ENCODE measurements around the gene PDE8B. TPM values are rescaled to one million over a fixed set of nuclear protein-coding genes. Genes with fewer than 3 reads are reported as not detected.

The PDE8B gene
- polyA plus RNA-seq, 5 donors = 4.6 to 8.5 (median 6.8) TPM

DNA sequence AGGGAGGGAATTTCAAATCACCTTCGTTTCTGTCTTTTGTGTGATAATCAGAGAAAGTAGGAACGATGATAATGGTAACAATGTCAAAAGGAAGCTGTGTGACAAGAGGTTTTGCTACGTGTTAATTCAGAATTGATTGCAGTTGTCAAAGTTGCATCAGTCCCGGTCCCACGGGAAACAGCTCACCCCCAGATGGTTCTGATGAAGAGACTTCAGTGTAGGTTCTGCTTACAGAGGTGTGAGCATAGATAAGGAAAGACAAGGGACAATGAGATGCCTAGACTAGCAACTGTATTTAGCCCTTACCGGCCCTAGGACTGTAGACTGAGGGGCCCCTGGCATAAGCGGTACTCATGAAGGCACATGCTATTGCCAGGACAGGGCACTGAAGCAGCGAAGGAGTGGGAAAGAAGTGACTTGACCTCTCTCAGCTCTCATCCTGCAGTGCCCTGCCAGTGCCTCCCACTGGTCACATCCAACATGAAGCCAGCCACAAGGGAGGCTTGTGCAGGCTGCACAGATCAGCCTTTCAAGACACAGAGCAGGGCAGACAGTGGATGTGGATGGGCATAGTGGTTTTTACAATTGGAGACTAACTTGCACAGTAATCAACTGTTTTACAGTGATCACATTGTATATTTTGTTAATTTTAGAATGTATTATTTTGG, 21.1 kb downstream of the PDE8B start:
- no peak for DNase-seq

DNA sequence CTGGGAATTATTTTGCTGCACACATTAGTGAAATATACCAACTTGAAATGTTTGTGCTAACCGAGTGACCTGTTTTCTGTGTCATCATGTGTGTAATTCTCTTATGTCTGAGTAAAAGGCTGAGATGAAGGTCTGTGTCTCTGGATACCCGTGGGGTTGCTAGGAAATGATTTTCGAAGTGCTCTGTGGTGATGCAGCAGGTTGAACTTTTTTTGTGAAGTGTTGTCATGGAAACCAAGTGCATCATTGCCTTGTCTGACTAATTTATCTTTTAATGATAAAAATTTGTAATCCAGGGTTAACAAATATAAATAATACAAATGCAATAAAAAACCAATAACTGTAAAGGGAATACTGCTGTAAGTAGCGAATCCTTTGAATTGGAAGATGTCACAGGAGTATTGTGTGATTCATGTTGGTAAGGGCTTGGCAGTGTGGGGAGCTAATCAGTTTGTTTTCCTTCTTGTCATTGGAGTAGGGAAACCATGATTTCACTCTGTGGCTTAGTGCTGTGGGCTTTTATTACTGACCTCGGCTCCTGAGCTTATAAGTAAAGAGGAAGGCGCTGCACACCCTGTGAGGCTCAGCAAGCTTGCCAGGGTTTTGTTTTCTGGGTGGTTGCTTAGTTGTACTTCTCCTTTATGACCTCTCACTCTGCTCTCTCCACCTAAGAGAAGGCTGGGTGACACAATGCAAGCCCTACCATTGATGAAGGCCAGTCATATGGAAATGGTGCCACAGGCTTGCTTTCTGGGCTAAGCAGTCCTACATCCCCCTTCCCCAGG, 22.3 kb downstream of the PDE8B start:
- DNase-seq = no peak

DNA sequence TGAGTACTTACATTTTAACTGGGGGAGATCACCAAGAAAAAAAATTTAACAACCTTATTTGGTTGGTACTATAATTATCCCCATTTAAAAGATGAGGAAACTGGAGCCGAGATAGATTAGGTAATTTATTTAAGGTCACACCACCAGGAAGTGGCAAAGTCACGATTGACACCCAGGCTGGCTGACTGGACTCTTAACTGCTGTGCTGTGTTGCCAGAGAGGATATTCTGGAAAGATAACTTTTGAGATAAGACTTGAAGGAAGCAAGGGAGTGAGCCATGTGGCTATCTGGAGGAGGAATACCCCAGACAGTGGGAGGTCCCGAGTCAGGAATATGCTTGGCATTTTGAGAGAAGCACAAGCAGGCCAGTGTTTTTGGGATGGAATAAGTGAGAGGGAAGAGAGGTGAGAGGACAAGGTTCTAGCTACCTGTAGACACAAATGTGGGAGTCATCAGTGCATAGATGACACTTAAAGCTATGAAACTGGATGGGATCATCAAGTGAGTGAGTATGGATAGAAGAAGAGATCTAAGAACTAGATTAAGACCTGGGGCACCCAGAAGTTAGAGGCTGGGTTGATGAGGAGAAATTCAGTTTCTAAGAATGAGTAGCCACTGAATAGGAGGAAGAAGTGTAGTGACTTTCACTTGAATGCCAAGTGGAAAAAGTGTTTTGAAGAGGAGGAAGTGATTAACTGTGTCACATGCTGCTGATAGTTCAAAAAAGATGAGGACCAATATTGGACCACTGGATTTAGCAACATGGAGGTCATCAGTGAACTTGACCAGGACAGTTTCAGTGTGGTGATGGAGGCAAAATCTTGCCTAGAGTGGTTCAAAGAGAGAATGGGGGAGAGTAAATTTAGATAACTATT, 25.6 kb downstream of the PDE8B start:
- no peak for DNase-seq

DNA sequence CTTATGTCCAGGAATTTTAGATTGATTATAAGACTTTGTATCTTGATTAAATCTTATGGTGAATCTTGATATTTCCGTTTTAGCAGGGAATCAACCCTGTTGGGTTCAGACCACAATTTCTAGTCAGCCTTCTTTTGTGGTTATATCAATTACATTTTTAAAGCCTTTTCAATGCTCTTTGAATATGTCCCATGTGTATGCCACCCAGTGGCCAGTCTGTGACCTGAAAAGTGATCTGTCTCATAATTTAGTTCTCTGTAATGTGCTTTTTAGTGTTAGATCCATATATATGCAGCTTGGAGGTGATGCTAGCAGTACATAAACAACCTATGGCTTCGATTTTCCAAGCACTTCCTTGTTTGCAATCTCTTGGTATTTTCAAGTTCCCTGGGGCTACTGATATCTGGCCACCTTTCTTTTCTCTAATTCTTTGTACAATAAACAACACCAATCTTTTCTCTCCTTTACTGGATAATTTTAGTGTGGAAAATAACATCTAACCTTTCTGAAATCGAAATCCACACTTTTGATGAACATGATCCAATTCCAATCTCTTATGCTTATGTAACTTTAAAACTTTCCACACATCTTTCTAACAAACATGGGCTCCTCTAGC, 28.8 kb downstream of the PDE8B start:
- no peak for DNase-seq

DNA sequence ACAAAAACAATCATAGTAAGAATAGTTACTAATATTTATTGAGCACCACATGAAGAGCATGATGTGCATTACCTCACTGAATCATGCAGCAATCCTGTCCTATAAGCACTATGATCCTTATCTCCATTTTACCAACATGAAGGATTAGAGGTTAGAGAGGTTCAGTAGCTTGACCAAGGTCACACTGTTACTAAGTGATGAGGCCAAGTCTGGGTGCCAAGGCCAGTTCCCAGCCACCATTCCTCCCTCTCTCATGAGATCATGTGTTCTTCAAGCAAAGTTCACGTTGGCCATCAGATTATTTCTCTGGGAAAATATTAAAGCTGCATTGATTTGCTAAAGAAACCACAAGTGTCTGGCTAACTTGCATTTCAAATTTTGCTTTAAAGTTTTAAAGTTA, 31.0 kb downstream of the PDE8B start:
- no peak for DNase-seq

DNA sequence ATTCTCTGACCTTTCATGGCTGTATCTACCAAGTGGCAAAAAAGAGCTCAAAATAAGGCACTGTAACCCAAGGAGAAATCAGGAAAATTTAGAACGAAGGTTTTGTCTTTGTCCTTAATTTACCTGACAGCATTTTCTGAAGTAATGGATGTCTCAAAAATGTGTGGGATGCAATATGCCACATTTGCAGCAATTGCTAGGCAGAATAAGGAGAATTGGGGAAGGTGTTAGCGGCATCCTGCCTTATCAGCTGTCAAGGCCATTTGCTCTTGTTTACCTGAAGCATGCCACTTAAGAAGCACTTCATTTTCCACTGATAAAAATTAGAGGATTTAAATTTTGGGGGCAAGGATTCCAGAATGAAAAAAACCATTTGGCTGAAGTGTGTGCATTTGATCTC, 39.0 kb downstream of the PDE8B start:
- DNase-seq = no peak

DNA sequence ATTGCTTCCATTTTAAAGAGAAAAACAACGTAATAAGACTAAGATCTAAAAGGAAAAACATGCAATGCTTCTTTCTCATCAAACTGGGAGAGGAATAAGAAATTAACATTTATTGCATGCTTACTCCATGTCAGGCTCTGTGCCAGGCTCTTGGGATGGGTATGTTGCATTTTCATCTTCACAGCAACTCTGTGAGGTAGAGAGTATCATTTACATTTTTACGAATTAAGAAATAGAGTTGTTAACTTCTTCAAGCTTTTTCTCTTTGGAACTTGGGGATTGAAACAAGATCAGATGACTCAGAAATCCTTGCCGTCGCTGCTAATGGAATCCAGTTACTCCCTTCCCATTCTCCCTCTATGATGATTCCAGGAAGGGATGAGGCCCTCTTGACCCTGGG, 39.5 kb downstream of the PDE8B start:
- no peak for DNase-seq

DNA sequence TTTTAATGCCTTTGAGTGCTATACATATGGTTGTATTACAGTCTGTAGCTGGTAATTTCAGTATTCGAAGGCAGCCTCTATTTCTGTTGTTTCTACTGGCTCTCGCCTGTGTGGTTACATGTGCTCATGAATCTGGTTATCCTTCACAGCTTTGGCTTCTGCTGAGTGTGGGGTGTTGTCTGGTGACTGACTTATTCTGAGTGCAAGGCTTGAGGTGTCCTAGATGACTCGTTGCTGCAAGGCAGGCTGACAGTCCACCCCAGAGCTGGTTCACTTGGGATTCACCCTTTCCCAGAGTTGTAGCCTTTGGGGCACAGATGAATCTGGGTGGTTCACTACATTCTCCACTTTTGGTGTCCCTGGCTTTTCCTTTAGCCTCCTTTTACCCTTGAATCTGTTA, 41.4 kb downstream of the PDE8B start:
- no peak for DNase-seq

DNA sequence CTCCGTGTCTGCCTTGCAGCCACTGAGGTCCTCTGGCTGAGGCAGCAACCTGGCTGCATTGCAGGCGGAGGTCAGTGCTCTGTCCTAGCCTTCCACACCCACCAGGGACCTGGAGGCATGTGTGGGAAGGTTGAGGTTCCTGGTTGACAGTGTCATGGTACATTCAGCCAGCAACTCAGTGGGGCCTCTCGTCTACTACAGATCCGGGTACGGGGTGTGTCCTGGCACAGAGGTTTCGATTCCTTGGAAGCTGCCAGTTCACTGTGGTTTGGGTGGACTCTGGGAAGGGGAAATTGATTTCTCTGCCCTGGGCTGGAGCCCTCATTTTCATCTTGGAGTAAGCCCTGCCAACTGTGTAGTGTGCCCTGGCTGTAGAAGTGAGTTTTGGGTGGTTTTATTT, 45.1 kb downstream of the PDE8B start:
- DNase-seq = no peak

DNA sequence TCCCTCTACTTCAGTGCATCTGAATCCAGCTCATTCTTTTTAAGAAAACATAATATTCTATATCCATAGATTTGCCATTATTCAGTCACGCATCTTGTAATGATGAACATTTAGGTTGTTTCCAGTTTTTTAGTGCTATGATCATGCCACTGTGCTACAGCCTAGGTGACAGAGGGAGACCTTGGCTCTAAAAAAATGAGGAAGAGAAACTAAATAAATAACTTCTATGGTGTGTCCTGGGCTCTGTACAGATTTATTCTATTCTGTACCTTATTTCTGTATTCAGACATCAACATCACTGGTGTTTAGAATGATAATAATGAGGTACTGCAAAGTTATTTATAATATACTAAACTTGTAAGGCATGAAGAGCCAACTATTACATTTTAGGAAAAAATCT, 45.9 kb downstream of the PDE8B start:
- DNase-seq = no peak

DNA sequence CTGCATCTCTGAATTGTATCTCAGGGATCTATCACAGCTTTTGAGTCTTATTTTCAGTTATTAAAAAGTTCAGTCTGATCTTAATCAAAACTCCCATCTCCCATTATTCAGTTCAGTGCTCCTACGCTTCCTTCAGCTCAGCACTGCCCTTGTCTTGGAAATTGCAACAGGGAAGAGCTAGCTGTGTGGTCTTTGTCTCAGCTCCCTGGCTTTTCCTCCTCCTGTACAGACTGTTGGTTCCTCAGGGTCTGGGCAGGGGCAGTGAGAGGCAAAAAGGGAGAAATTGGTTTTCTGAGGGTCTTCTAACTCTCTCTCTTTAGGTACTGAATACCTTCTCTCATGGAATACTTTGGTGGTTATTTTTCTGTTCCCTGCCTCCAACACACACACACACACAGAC, 48.2 kb downstream of the PDE8B start:
- DNase-seq = no peak

DNA sequence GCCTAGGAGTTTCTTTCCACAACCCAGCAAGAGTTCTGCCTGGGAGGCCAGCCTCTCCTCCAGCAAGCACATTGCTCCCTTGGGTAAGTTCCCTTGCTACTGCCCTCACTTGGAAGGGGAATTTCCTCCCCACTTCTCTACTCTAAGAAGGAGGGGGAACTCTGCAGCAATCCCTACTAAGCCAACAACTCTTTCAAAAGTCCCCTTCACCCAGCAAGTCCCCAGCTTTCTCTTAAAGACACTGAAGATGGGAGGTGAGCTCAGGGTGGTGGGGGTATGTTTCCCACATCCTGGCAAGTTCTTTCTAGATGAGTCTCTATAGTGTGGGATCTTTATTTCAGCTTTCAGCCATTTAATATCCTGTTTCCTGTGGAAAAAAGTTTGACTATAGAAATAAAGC, 49.0 kb downstream of the PDE8B start:
- DNase-seq = no peak

DNA sequence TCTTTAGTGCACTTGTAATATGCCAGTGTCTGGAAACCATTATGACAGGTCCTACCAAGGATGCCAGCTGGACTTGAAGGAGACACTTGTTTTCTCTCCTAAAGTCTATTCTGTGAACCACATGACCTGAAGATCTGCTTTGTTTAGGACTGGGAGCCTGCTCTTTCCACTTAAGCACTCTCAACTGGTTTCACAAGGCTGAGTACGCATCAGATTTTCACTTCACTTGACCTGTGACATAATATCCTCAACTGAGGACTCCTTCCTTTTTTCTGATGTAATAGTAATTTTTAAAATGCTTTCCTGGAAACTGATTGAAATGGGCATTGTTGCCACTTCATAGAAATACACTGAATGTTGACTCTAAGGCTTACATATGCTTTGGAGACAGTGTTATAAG, 52.2 kb downstream of the PDE8B start:
- DNase-seq = no peak

DNA sequence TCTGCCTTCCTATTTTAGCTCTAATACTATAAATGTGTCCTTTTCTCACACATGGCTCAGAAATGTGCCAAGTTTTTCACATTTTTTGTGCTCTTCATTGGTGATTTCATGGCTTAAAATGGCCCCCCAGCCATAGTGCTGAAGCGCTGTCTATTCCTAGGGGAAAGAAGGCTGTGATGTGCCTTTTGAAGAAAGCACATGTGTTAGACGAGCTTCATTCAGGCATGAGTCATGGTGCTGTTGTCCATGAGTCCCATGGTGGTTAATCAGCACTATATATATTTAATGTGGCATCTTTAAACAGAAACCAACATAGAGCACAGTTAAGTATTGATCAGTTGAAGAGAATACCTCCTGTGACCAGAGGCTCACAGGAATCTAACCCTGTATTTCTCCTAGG, 55.8 kb downstream of the PDE8B start:
- no peak for DNase-seq

DNA sequence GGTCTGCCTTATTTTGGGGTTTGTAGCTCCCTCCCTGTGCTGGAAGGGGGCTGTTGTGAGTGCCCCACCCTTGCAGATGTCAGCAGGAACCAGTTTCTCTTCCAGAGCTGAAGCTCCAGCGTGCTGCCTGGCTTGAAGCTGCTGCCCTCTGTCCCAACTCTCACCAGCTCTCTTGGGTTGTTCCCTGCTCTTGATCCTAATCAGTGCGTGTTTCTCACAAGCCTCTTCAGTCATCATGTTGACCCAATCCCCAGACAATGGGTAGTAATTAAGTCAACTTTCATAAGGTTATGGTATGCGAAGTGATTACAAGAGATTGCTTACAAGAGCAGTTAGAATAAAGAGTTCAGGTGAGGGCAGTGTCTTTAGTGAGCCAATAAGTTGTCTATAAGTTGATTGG, 57.0 kb downstream of the PDE8B start:
- no peak for DNase-seq

DNA sequence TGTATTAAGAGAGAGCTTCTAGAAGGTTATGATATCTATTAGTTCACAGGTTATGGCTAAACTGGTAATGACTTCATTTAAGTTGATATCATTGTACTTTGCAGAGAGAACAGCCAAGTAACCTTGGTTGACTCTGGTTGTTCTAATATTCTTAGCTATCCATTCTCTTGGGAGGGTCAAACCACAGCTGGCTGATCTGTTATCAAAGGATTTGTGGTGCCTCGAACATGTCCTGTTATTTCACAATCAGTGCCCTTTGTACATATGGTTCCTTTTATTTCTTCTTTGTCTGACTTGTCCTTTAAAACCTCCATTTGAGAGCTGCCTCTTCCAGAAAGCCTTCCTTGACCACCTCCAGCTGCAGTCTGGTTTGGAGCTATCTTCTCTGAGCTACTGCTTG, 61.7 kb downstream of the PDE8B start:
- no peak for DNase-seq

DNA sequence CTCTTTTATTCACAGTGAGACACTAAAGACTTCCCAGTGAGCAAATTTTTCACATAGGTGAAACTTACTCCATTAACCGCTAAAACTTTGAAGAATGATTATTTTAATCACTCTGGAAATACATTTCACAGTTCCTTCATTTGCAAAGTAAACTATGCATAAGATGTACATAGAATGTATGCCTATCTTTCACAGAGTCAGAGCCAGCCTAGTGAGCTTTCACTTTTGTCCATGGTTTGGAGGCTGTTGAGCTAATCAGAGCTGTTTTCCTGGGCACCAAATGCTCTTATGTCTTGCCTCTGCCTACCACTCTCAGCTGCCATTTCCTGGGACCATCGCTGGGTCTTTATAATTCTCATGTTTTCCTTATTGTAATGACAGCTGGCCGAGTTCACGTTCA, 67.3 kb downstream of the PDE8B start:
- no peak for DNase-seq

DNA sequence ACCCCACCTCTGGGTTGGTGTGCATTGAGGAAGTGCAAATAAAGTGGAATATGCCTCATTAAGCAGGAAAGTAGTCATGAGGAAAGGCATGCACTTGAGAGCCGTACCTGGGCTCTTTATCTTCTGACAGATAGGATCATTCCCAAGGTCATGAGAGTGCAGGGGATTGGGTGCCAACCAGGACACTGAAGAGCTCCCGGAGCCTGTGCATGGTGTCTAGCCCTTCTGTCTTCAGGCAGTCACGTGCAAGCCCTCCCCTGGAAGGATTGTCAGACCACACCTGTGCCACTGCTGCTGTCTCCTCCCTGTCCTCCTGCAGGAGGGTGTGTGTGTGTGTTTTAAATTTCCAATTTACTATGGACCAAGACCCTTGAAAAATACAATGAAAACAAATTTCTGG, 69.6 kb downstream of the PDE8B start:
- DNase-seq = no peak

DNA sequence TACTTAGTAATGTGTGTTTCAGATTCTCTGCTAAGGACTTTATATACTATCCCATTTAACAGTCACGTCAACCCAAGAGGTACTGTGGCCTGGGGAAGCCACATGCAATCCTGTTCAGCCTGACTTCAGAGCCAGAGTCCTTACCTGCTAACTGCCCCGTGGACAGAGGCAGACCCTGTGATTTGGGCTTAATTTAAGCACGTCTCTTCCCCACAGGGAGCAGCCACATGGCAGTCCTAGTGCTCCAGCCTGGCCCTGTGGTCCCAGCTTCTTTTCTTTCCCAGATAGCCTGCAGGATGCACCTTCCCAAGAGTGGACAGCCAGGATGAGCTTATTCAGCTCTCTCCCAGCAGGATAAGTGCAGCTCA, 71.5 kb downstream of the PDE8B start:
- no peak for DNase-seq

DNA sequence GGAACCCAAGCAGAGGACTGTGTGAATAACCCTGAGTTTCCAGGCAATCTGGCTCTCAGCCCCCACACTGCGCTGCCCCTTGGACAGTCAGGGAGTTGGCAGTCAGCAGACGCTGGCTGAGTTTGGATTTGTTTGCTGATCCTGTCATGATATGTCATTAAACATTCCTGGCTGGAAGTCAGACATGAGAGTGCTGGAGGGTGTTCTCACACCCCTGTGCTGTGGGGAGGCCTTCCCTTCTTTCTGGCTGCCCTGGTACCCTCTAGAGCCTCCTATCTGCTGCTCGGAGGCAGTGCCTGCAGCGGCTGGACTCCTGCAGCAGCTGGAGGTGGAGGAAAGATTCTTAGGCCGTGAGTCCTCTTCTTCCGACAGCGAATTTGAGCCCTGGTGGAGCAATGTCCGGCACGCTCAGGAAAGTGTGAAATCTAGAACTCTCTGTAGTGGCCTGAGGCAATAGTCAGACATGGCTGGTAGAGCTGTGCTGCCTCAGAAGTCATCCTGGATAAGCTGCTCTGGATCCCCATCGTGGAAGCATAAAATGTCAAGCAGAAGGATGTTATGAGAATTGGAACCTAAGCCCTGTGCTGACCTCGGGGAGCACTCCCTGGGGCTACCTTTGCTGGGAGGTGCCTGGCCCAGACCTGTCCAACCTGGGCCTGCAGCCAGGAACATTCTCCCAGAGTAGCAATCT, 72.0 kb downstream of the PDE8B start:
- peak; percentile 36 to 51 for DNase-seq

DNA sequence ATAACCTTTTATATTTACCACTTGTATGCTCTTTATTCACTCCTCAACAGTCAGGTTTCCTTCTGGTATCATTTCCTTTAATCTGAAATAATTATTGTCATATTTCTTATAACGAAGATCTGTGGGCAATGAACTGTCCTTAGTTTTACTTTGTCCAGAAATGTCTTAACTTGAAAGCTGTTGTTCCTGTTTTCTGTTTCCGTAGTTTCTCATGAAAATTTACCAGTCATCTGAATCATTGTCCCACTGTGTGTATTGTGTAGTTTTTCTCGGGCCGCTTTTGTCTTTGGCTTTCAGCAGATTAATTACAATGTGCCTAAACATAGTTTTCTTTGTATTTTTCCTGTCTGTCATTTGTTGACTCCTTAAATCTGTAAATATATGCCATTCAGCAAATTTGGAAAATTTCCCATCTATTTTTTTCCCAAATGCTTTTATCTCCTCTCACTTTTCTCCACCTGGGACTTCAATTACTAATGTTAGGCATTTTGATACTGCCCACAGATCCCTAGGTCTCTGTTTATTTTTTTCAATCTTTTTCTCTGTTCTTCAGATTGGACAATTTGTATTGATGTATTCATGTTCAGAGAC, 74.9 kb downstream of the PDE8B start:
- DNase-seq = no peak

Data from right lung (tissue), 5 donors.